Regular cardiac myocyte (primary cell): ENCODE measurements around the gene APOLD1. TPM values are rescaled to one million over a fixed set of nuclear protein-coding genes. Genes with fewer than 3 reads are reported as not detected.

ENCODE experiments used
- total RNA-seq: library from RNA; depleted of rRNA; stranded (reverse); fragments of >200 nt; gene quantifications from 2 replicates; pipeline ENCODE4 v1.2.3, GENCODE V29; 2014

Gene APOLD1
- total RNA-seq = 56.6 and 77.2 TPM in 2 replicates

GRCh38 chr12:12784911-12785814 lies at the start of gene APOLD1:
TSS of gene APOLD1 (plus strand) at chr12:12785659. CDS start at chr12:12785692, 33 bp downstream.

GRCh38 chr12:12813120-12814101 lies 28.0 kb downstream of the APOLD1 start, which contains the start of gene DDX47:
TSS of gene DDX47 (plus strand) at chr12:12813346. CDS start at chr12:12813368, 22 bp downstream.

Other genes starting within 250 kb of the APOLD1 start
- 5.4 and 8.2 TPM in 2 replicates for gene DUSP16, start 222.8 kb upstream of the APOLD1 start, total RNA-seq
- gene CREBL2, start 173.8 kb upstream of the APOLD1 start, total RNA-seq = 29.5 and 46.8 TPM in 2 replicates
- 0.19 and 0.28 TPM in 2 replicates for gene GPR19, start 89.5 kb upstream of the APOLD1 start, total RNA-seq
- 51.0 and 52.0 TPM in 2 replicates for gene CDKN1B, start 68.3 kb upstream of the APOLD1 start, total RNA-seq
- 80.1 and 99.2 TPM in 2 replicates for gene DDX47, start 27.7 kb downstream of the APOLD1 start, total RNA-seq
- gene GPRC5A, start 105.9 kb downstream of the APOLD1 start, total RNA-seq = 18.6 and 37.8 TPM in 2 replicates
- not detected in 2 replicates for gene GPRC5D, start 166.5 kb downstream of the APOLD1 start, total RNA-seq
- gene HEBP1, start 214.6 kb downstream of the APOLD1 start, total RNA-seq = 10.0 and 15.2 TPM in 2 replicates